Right lobe of liver (tissue), 6 donors: ENCODE results near the gene AGTRAP. TPM values are rescaled to one million over a fixed set of nuclear protein-coding genes. Genes with fewer than 3 reads are reported as not detected.

Experiments
- ATAC-seq, 4 donors: fragments of 200-7000 bp; cut with Tn5 transposase; one replicate each; pipeline ENCODE4 v1.9.1; 2020; ENCODE audit warnings: mild to moderate bottlenecking in 4 of 4, moderate library complexity in 4 of 4
- DNase-seq, 3 donors: peaks; one replicate each; pipeline ENCODE4 v3.0.0-alpha.2; 2020
- H3K27ac ChIP-seq, 3 donors: fragments of 200-600 bp; one replicate each; pipeline ENCODE4 v1.8.0; 2022
- H3K27me3 ChIP-seq, 2 donors: fragments of 200-600 bp; one replicate each; pipeline ENCODE4 v1.8.0; 2022
- H3K36me3 ChIP-seq, 4 donors: fragments of 200-600 bp; sonication (generic) in 1 of 4; one replicate each; pipeline versions ENCODE4 v1.5.1 to v1.8.0; 2017 to 2022; ENCODE audit warnings: control low read depth in 1 of 4
- H3K4me1 ChIP-seq, 4 donors: fragments of 200-600 bp; sonication (generic) in 1 of 4; one replicate each; pipeline versions ENCODE4 v1.5.1 to v1.8.0; 2017 to 2022; ENCODE audit warnings: control low read depth in 1 of 4
- H3K4me3 ChIP-seq, 3 donors: fragments of 200-600 bp; one replicate each; pipeline ENCODE4 v1.8.0; 2022
- H3K9me3 ChIP-seq, 4 donors: fragments of 200-600 bp; sonication (generic) in 1 of 4; one replicate each; pipeline versions ENCODE4 v1.5.1 to v1.8.0; 2017 to 2022; ENCODE audit warnings: control low read depth in 1 of 4
- CTCF ChIP-seq, 4 donors: fragments of 200-600 bp in 3 of 4; fragments of 450-650 bp in 1 of 4; IDR thresholded peaks; one replicate each; pipeline versions ENCODE4 v1.5.1 to v1.8.0; 2016 to 2022; ENCODE audit warnings: antibody characterized with exemption in 4 of 4, mild to moderate bottlenecking in 2 of 4
- POLR2A ChIP-seq: fragments of 450-650 bp; IDR thresholded peaks from one replicate; pipeline ENCODE4 v1.6.1; 2017; ENCODE audit warnings: antibody characterized with exemption, mild to moderate bottlenecking
- WGBS: methylation state at CpG from one replicate; pipeline ENCODE4 v1.1.6; 2018; ENCODE audit warnings: low coverage, low lambda C conversion rate; ENCODE audit not compliant: insufficient coverage; ENCODE audit errors: missing lambda C conversion rate; 5-methylcytosine and 5-hydroxymethylcytosine counted together
- intact Hi-C, 2 donors: fragments of 100-400 bp; cut with DNase I; formaldehyde crosslinking; loops; one replicate each; pipeline versions ENCODE4 v1.11.2 to v1.14.1; 2022
- total RNA-seq, 6 experiments: library from RNA; depleted of rRNA in 2 of 6; stranded (reverse); fragments of >200 nt in 2 of 6; fragmentation: NEBNext Ultra II Directional in 3 of 6; extraction: Animal tissue kit (Norgen Biotek cat#: 25700) in 3 of 6; gene quantifications; one replicate each; pipeline versions ENCODE4 v1.1.0 to v1.2.4, GENCODE V29; 2016 to 2023
- donor health status: DM: no; HTN: yes; CAD: no.
- donor health status: DM: no; HTN: no; CAD: no.
- donor health status: DM: no; HTN: no; CAD: no.
- donor health status: DM: no; HTN: yes; CAD: no.
- donor health status: DM: no; HTN: yes; CAD: no.

The AGTRAP gene
- total RNA-seq, 6 experiments from 2014 or later = 6.4 to 20.5 (median 11.4) TPM

- TF ChIP-seq POLR2A (no peak), CTCF (IDR thresholded peaks at IDR 0.05) (no peak)
- peaks cover 0 to 3% (median 0%) of the 10 kb centered on the region in 4 donors for H3K36me3 ChIP-seq
- H3K27ac ChIP-seq = peak overlapping the region in 1 of 3 donors; percentile 5
- WGBS = 34% methylated on average over 8 of the region's 16 CpGs
- DNase-seq (peak in 1 of 3 donors; percentile 51), ATAC-seq (peak in 2 of 4 donors; percentile 3 to 4)
- no peaks in the 10 kb centered on the region for H3K27me3 ChIP-seq
- intact Hi-C loops = no loop called here
- no peak overlapping the region for H3K4me3 ChIP-seq
- no peaks in the 10 kb centered on the region for H3K9me3 ChIP-seq
- peaks cover 0 to 39% (median 16%) of the 10 kb centered on the region in 4 donors for H3K4me1 ChIP-seq
Measured at GRCh38 chr1:11787251-11787803, 51.4 kb downstream of the AGTRAP start.

GRCh38 chr1:11787804-11788436, 52.0 kb downstream of the AGTRAP start:
- peak overlapping the region in 1 of 3 donors; percentile 5 for H3K27ac ChIP-seq
- H3K4me3 ChIP-seq = no peak overlapping the region
- no peaks in the 10 kb centered on the region for H3K9me3 ChIP-seq
- ATAC-seq (no peak), DNase-seq (no peak)
- no peaks in the 10 kb centered on the region for H3K27me3 ChIP-seq
- 40% methylated on average over 1 of the region's 14 CpGs for WGBS
- intact Hi-C loops = no loop called here
- TF ChIP-seq CTCF (IDR thresholded peaks at IDR 0.05) (no peak), POLR2A (no peak)
- H3K36me3 ChIP-seq = peaks cover 0 to 6% (median 1%) of the 10 kb centered on the region in 4 donors
- H3K4me1 ChIP-seq = peaks cover 0 to 44% (median 16%) of the 10 kb centered on the region in 4 donors

DNA sequence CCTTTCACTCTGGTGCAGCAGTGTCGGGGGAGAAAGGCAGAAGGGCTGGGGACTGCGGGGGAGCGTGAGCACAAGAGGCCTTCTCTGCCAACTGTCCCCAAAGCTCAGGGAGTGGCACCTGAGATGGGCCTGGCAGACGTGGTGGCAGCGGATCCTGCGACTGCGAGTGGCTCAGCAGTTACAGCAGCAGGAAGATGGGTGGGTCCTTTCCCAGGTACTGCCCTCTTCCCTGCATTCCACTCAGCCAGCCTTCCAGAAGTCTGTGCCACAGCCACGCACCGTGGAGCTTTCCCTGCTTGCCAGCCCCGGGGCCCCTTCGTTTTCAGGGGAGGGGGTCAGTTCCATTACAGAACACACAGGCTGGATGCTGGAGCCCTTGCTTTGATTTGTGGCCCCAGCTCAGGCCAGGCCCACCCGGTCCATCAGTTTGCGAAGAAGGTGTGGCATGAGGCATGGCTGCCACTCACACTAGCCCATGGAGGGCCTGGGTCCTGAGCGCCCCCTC, 52.7 kb downstream of the AGTRAP start:
- no peak for ATAC-seq
- Histone ChIP-seq H3K4me3 (no peak overlapping the region), H3K9me3 (no peaks in the 10 kb centered on the region), H3K36me3 (peaks cover 0 to 8% (median 3%) of the 10 kb centered on the region in 4 donors), H3K4me1 (peaks cover 0 to 44% (median 16%) of the 10 kb centered on the region in 4 donors), H3K27me3 (no peaks in the 10 kb centered on the region), H3K27ac (no peak overlapping the region)
- no peak for TF ChIP-seq POLR2A
- no peak for TF ChIP-seq CTCF (IDR thresholded peaks at IDR 0.05)
- WGBS = 89% methylated on average over 5 of the region's 14 CpGs
- no peak for DNase-seq
- intact Hi-C loops = no loop called here

DNA sequence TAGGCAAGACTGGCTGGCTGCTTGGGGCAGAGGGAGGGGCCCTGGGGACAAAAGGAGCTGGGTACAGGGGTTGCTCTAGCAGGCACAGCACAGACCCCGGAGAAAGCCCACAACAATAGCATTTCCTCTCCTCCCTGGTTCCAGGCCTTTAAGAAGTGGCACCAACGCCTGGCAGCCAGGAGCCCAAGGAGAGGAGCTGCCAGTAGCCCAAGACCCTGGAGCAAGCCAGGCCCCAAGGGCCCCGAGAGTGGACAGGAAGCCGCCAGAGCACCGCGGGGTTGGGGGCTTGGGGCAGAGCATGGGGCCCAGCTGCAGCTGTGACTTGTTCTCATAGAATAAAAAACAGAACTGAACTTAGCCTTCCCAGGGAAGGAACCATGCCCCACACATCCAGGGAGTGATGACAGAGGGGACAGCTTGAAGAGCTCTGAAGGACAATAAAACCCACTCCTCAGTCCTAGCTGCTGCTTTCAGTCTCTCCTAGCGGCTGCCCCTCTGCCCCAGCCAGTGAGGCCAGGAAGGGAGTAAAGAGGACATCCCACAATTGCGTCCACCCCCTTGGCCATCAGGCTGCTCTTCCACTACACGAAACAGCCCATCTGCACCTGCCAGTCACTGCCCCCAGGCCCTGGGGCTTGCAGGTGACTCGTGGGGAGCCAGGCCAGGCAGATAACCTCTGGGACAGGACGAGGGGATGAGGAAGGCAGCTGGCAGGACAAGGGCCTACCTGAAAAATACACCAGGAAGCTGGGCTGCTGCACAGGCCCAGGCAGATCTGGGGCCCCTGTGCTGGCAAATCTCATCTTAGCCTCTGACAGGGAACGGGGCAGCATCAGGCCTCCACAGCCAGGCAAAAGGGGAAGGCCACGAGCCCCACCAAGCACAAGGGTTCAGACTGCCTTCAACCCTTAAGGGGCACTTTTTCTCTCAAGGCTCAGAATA, 53.5 kb downstream of the AGTRAP start:
- TF ChIP-seq CTCF (IDR thresholded peaks at IDR 0.05) (no peak), POLR2A (no peak)
- 86% methylated on average over 4 of the region's 13 CpGs for WGBS
- peaks cover 0 to 16% (median 7%) of the 10 kb centered on the region in 4 donors for H3K36me3 ChIP-seq
- DNase-seq (no peak), ATAC-seq (no peak)
- intact Hi-C loops = no loop called here
- no peak overlapping the region for H3K4me3 ChIP-seq
- H3K27ac ChIP-seq = peak overlapping the region; percentile 77 to 90 (median 86)
- H3K4me1 ChIP-seq = peaks cover 0 to 44% (median 16%) of the 10 kb centered on the region in 4 donors
- no peaks in the 10 kb centered on the region for H3K27me3 ChIP-seq
- H3K9me3 ChIP-seq = no peaks in the 10 kb centered on the region
